ENCODE data around the gene HGS.
"Not testable (repeated sequence)": the region's sequence is repeated elsewhere in the genome, so short reads cannot be mapped to it uniquely, and the experiment has no call there.

HGS gene

GRCh38 chr17:81733507-81734404, 49.9 kb downstream of the HGS start:
- in situ Hi-C loops (cut with MboI; ENCODE audit: low sequenced_read_pairs, unreplicated experiment), result no loop called here
- DNase-seq (ENCODE audit: low spot score), result peak; percentile 96
- TF ChIP-seq CTCF (IDR thresholded peaks at IDR 0.05; ENCODE audit: borderline replicate concordance, control extremely low read depth, extremely low read depth, insufficient read depth, missing control alignments), result peak; percentile 97

- DNase-seq (ENCODE audit: low spot score), result no peak
- in situ Hi-C loops (cut with MboI; ENCODE audit: low sequenced_read_pairs, unreplicated experiment), result no loop called here
- no peak for TF ChIP-seq CTCF (IDR thresholded peaks at IDR 0.05; ENCODE audit: borderline replicate concordance, control extremely low read depth, extremely low read depth, insufficient read depth, missing control alignments)
Observed at GRCh38 chr17:81734405-81735263, 50.8 kb downstream of the HGS start.

- in situ Hi-C loops (cut with MboI; ENCODE audit: low sequenced_read_pairs, unreplicated experiment), result no loop called here
- TF ChIP-seq CTCF (IDR thresholded peaks at IDR 0.05; ENCODE audit: borderline replicate concordance, control extremely low read depth, extremely low read depth, insufficient read depth, missing control alignments), result no peak
- peak; percentile 77 for DNase-seq (ENCODE audit: low spot score)
Observed at GRCh38 chr17:81735264-81736102, 51.7 kb downstream of the HGS start.

GRCh38 chr17:81737947-81738800, 54.4 kb downstream of the HGS start:
- in situ Hi-C loops (cut with MboI; ENCODE audit: low sequenced_read_pairs, unreplicated experiment), result no loop called here
- TF ChIP-seq CTCF (IDR thresholded peaks at IDR 0.05; ENCODE audit: borderline replicate concordance, control extremely low read depth, extremely low read depth, insufficient read depth, missing control alignments), result no peak
- DNase-seq (ENCODE audit: low spot score), result no peak

GRCh38 chr17:81738801-81739393, 55.1 kb downstream of the HGS start:
- in situ Hi-C loops (cut with MboI; ENCODE audit: low sequenced_read_pairs, unreplicated experiment), result no loop called here
- no peak for TF ChIP-seq CTCF (IDR thresholded peaks at IDR 0.05; ENCODE audit: borderline replicate concordance, control extremely low read depth, extremely low read depth, insufficient read depth, missing control alignments)

GRCh38 chr17:81739593-81739992, 55.8 kb downstream of the HGS start:
- in situ Hi-C loops (cut with MboI; ENCODE audit: low sequenced_read_pairs, unreplicated experiment), result not testable (repeated sequence)

More at GRCh38 chr17:81738801-81739393, 55.1 kb downstream of the HGS start:
- DNase-seq (ENCODE audit: low spot score), result no peak

More at GRCh38 chr17:81739593-81739992, 55.8 kb downstream of the HGS start:
- DNase-seq (ENCODE audit: low spot score), result not testable (repeated sequence)

Measured in GM13976 (cell line).